HG02798 (cell line): ENCODE results near the gene PAGR1.

Experiments
- ATAC-seq: cut with Tn5 transposase; IDR thresholded peaks from one replicate; pipeline ENCODE4 v1.9.1; 2021; ENCODE audit warnings: mild to moderate bottlenecking; ENCODE audit not compliant: unreplicated experiment, poor library complexity

PAGR1 gene

DNA sequence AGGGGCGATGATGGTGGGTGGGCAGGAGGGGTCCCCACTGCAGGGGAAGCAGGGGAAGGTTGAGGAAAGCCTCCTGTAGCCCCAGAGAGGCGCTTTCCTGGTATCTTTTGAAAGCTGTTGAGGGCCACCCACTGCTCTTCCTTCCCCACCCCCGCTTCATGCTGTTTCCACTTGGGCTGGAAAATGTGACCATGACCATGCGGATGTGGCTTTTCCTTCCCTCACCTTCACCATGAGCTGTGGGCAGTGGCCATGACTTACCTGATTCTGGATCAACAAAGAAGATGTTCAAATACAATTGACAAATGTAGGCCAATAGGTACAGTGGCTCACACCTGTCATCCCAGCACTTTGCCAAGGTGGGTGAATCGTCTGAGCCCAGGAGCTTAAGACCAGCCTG is 18.1 kb downstream of the PAGR1 start:
- ATAC-seq: no peak

DNA sequence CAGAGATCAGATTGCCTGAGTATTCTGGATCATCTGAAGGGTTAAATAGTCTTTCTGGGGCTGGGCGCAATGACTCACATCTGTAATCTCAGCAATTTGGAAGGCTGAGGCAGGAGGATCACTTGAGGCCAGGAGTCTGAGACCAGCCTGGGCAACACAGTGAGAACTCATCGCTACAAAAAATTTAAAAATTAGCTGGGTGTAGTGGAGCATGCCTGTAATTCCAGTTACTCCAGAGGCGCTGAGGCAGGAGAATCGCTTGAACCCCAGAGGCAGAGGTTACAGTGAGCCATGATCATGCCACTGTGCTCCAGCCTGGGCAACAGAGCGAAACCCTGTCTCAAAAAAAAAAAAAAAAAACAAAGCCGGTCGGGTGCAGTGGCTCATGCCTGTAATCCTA is 20.0 kb downstream of the PAGR1 start:
- ATAC-seq: no peak

DNA sequence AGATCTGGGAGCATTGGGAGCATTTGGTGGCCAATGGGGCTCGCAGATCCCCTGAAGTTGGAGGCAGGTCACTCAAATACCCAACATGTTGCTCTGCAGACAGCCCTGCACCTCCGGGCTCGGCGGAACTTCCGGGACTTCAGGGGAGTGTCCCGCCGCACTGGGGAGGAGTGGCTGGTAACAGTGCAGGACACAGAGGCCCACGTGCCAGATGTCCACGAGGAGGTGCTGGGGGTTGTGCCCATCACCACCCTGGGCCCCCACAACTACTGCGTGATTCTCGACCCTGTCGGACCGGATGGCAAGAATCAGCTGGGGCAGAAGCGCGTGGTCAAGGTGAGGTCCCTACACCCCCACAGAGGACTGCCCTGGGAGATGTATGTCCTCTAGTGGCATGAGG is 20.7 kb downstream of the PAGR1 start:
- ATAC-seq: no peak

DNA sequence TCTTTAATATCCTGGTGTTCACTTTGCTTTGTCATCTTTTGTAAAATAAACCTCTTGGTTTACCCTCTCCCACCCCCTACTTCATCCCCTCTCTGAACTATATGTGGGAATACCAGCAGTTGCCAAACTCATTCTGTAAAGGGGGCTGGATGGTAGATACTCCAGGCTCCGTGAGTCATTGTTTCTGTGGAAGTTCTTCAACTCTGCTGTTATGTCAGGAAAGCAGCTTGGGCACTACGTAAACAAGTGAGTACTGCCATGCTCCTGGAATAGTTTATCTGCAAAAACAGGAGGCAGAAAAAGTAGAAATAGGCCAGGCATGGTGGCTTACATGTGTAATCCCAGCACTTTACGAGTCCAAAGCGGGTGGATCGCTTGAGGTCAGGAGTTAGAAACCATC is 21.9 kb downstream of the PAGR1 start:
- no peak for ATAC-seq

DNA sequence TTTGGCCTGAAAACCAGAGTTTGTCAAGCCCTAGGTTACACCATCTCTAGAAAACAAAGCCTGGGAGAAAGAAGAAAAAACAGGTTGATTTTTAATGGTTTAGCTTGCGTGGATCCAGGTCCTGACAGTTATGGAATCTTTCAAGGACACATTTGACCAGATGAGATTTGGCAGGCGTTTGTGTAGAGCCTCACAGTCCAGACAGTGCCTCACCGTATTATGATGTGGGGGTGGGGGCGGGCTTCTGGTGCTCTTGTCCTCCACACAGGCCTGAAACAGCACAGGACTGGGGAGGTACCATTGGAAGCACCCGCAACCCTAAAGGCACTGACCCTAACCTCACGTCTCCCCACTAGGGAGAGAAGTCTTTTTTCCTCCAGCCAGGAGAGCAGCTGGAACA is 23.9 kb downstream of the PAGR1 start:
- ATAC-seq: no peak

DNA sequence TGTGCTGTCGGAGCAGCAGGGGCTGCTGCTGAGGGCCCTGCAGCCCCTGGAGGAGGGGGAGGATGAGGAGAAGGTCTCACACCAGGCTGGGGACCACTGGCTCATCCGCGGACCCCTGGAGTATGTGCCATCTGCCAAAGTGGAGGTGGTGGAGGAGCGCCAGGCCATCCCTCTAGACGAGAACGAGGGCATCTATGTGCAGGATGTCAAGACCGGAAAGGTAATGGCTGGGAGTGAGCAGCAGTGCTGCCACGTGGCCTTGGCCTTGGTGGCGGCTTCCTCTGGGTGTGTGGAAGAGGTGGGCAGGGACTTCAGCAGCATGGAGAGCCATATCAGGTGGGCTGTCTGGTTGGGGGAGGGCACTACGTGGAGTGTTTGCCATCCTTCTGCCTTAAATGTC is 24.3 kb downstream of the PAGR1 start:
- no peak for ATAC-seq

DNA sequence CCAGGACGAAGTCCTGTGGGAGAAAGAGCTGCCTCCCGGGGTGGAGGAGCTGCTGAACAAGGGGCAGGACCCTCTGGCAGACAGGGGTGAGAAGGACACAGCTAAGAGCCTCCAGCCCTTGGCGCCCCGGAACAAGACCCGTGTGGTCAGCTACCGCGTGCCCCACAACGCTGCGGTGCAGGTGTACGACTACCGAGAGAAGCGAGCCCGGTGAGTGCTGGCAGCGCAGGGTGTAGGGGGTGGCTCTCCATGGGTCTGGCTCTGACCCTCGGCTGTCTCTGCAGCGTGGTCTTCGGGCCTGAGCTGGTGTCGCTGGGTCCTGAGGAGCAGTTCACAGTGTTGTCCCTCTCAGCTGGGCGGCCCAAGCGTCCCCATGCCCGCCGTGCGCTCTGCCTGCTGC is 25.7 kb downstream of the PAGR1 start:
- no peak for ATAC-seq

DNA sequence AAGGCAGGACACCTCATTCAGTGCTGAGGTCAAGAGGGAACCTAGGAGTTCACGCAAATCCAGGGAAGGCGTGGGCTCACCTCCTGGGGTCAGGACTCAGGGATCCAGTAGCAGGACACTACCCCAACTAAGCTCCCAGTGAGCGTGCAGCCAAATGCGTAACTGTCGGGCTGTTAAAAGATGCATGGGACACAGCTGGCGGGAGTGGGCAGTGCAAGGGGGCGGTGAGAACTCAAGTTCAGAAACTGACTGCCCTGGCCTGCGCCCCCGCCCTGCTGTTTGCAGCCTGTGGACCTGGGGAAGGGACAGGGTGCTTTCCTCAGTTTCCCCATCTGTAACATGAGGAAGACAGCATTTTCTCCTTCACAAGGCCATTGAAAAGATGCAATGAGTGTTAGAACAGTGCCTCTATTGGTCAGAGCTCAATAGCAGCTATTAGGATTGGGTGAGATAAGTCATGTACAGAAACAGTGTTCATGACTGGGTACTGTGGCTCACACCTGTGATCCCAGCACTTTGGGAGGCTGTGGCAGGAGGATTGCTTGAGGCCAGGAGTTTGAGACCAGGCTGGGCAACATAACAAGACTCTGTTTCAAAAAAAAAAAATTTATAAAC is 26.9 kb downstream of the PAGR1 start:
- ATAC-seq: no peak

DNA sequence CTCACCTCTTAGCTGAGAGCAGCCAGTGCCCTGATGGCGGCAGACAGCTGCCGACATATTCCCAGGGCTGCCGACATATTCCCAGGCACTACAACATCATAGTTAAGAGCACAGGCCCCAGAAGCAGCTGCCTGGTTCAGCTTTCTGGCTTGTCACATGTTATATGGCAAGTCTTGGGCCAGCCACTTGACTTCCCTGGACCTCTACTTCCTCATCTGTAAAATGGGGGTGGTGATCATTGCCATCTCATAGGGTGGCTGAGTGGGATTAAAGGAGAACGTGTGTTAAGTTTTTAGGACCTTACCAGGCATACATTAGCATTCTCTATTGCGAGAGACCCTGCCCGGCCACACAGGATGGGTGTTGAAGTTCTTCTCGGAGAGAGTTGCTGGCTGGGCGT is 28.0 kb downstream of the PAGR1 start:
- ATAC-seq: no peak

DNA sequence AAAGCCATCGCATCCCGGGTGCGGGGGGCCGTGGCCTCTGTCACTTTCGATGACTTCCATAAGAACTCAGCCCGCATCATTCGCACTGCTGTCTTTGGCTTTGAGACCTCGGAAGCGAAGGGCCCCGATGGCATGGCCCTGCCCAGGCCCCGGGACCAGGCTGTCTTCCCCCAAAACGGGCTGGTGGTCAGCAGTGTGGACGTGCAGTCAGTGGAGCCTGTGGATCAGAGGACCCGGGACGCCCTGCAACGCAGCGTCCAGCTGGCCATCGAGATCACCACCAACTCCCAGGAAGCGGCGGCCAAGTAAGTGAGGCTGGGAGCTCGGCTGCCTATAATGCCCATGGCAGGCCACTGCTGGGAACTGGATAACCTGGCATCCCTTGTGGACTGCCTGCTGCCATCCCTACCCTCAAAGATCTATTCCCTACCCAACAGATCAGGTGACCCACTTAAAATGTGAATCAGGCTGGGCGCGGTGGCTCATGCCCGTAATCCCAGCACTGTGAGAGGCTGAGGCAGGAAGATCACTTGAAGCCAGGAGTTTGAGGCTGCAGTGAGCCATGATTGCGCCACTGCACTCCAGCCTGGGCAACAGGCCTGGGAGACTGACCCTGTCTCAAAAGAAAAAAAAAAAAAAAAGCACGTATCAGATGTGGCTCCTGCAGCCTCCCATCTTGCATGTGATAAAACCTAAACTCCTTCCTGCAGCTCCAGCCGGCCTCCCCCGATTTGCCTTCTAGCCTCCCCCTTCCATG is 28.8 kb downstream of the PAGR1 start:
- no peak for ATAC-seq

DNA sequence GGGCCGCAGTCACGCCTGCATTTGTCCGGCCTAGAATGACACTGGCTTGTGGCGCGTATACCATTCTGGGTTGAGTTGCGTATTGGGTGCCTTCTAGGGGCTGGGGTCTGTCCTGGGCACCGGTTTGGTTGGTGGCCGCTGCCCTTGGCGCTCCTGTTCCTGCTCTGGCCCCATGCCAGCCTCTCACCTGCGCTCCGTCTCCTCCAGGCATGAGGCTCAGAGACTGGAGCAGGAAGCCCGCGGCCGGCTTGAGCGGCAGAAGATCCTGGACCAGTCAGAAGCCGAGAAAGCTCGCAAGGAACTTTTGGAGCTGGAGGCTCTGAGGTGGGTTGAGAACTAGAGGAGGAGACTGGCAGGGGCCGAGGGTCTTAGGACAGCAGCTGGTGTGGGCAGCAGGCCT is 29.7 kb downstream of the PAGR1 start:
- ATAC-seq: no peak

DNA sequence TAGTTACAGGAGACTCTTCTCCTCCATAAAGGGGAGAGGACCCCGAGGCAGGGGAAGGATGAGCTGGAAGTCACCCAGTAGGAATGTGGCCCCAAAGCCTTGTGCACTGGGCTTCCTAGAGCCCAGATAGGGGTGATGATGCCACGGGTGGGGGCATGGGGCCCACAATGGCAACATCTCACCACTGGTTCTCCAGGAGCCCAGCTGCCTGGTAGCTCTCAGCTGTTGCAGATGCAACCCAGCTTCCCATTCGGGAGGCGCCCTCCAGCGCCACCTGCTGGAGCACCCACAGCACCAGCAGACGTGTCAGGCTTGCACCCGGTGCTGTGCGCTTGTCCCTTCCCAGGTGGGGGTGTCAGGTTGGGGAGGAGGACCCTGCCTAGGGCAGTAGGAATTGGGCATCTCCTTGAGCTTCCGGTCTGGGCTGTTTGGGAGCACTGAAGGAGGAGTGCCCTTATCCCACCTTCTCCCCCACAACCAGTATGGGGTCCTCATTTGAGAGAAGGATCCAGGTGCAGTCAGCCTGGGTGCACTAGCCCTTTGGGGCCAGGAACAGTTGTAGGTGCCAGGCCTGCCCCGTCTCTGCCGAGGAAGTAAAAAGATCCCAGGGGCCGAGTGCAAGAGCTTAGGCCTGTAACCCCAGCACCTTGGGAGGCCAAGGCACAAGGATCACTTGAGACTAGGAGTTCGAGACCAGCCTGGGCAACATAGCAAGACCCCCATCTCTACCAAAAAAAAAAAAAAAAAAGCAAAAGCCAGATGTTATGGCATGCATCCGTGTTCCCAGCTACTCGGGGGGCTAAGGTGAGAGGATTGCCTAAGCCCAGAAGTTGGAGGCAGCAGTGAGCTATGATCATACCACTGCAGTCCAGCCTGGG is 32.7 kb downstream of the PAGR1 start:
- peak; percentile 68 for ATAC-seq

DNA sequence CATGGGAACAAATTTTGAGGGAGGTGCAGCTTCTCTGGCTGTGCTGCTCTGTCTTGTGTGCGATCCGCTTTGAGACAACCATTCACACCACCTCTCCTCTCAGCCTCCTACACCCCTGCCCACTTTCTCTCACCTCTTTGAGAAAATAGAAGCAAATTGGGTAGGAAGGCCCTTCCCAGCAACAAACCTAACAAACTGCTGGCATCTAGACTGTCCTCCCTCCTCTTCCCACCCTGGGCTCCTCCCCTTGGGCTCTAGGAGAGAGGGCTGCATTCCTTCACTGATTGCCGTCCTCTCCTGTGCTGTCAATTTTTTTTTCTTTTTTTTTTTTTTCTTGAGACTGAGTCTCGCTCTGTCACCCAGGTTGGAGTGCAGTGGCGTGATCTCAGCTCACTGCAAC is 33.6 kb downstream of the PAGR1 start:
- no peak for ATAC-seq

DNA sequence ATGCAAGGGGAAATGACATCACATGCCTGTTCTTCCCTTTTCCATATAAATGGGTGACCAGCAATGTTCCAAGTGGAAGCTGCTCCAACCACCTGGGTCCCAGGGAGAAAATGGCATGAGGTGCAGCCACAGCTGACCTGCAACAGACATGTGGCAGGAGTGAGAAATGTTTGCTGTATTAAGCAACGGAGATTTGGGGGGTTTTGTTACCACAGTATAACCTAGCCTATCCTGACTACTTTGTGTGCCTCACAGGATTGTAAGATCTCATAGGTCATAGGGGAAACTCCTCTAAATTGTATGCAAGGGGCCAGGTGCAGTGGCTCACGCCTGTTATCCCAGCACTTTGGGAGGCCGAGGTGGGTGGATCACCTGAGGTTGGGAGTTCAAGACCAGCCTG is 35.0 kb downstream of the PAGR1 start:
- no peak for ATAC-seq

DNA sequence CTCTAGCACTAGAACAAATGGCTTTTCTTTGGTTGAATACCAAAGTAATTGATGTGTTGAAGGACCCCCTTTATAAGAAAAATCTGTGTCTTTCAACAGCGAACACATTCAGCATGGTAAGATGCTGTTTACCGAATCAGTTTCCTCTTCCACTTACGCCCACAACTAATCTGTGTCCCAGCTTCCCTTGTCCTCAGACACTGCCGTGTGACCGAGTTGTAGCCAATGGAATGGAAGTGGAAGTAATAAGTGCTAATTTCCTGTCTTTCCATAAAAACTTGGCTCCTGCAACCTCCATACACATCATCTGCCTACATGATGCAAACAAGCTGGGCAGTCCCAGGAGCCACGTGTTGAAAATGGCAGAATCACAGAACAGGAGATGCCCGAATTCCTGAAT is 36.7 kb downstream of the PAGR1 start:
- no peak for ATAC-seq

DNA sequence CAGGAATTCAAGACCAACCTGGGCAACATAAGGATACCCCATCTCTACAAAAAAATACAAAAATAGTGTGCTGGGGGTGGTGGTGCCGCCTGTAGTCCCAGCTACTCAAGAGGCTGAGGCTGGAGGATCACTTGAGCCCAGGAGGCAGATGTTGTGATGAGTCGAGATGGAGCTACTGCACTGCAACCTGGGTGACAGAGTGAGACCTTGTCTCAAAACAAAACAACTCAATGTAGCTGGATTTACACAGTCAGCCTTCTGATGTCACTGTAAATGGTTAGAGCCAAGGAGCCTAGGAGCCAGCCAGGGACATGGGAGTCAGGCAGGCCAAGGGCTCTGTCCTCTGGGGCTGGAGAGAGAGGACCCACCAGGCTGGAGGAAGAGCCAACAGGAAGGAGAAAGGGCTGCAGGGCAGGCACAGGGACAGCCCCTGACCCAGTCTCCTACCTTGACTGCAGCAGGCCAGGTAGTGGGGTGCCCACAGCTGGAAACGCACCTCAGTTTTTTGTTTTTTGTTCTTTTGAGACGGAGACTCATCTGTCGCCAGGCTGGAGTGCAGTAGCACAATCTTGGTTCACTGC is 38.7 kb downstream of the PAGR1 start:
- no peak for ATAC-seq

DNA sequence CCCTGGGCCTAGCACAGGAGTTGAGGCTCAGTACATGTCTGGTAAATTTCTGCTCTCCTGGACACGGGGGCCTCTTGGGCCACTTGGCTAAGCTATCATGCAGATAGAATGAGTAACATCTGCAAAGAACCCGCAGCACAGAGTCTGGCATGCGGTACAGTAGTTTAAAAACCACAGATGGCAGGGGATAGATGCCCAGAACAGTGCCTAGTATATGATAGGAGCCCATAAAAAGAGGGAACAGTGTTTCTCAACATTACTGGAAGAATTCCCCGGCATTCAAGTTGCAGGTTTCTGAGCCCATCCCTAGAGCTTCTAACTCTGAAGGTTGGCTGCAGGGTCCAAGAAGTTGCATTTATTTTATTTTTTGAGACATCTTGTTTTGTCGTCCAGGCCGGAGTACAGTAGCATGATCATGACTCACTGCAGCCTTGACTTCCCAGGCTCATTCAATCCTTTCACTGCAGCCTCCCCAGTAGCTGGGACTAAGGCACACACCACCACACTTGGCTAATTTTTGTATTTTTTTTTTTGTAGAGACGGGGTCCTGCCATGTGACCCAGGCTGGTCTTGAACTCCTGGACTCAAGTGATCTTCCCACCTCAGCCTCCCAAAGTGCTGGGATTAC is 41.3 kb downstream of the PAGR1 start:
- ATAC-seq: no peak

DNA sequence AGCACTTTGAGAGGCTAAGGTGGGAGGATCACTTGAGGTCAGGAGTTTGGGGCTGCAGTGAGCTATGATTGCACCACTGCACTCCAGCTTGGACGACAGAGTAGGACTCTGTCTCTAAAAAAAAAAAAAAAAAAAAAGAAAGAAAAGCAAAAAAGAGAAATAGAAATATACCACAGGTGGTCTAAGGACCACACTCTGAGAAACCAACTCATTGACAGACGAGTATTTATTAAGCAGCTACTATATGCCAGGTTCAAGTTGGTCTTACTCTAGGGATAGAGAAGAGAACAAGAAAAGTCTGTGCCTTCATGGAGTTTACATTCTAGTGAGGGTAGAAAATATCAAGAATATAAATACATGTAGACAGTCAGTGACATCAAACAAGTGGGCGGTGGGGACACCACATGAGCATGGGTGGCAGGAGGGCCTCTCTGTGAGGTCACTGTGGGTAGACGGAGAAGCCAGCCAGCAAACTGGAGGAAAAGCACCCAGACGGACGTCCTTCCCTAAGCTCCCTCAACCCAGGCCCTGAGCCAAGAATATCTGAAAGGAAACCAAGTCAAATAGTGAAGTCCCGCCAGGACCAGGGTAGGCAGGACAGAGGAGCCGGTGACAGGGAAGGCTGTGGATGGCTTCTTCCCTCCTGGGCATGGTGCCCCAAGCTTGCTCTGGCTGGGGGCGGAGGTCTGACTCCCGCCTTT is 42.3 kb downstream of the PAGR1 start:
- ATAC-seq: no peak

DNA sequence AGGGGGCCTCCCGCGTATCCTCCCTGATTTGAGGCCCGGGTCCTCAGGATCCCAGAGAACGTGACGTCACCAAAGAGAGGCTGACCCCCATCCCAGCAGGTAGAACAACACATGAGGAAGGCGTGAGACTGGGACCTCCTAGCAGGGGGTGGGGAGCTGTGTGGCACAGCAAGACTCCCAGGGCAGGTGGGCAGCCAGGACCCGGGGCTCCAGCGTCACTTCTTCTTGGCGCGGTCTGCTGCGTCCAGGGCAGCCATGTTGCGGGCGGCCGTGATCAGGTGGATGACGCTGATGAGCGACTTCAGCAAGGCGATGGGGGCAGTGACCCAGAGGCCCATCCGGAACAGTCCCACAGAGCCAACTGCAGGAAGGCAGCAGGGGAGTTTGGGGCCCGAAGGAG is 43.0 kb downstream of the PAGR1 start:
- no peak for ATAC-seq

DNA sequence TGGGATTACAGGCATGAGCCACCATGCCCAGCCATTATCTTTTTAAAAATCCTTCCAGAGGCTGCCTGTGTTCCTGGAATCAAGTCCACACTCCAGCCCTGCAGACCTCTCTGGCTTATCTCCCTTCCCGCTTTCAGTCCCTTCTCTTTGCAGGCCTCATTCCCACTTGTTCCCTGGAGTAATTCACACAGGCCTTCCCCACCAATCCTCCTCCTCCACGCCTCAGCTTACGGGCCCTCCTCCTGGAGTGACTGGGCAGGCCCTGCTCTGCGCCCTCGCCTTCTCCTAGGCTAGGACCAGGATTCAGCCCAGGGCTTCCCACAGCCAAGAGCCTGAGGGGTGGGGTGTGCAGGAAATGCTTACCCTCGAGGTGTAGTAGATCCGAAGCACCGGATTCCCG is 44.3 kb downstream of the PAGR1 start:
- ATAC-seq: no peak
